HL-60 (cell line): ENCODE measurements around the gene FRAS1.

Experiments used
- POLR2AphosphoS5 ChIP-seq: IDR thresholded peaks from 2 replicates; pipeline ENCODE4 v1.6.1; 2012; ENCODE audit warnings: low read depth
- REST ChIP-seq: IDR thresholded peaks from 2 replicates; pipeline ENCODE4 v1.6.1; 2012; ENCODE audit warnings: low read depth; ENCODE audit not compliant: insufficient replicate concordance
- TF ChIP-seq, protein P1 (sequence below): IDR thresholded peaks from one replicate; pipeline ENCODE4 v1.5.1; 2011; ENCODE audit warnings: low read length, control low read depth, inconsistent platforms; ENCODE audit not compliant: insufficient read depth

DNA sequence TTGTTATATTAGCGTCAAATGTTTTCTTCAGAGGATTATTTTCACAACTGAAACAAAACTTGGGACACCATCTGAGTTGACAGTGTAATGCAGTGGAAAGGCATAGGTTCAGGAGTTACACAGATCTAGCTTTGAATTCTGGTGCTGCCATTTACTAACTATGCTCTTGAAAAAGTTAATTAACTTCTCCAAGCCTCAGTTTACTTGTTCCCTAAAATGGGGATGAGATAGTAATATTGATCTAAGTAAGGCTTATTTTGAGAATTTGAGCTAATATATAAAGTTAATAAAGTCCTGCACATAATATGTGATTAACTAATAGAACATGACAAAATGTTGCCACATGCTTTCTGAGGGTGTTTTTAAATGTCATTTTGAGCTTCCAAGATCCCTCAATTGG is 112.6 kb downstream of the FRAS1 start:
- no peak for TF ChIP-seq POLR2AphosphoS5
- TF ChIP-seq, protein P1, sequence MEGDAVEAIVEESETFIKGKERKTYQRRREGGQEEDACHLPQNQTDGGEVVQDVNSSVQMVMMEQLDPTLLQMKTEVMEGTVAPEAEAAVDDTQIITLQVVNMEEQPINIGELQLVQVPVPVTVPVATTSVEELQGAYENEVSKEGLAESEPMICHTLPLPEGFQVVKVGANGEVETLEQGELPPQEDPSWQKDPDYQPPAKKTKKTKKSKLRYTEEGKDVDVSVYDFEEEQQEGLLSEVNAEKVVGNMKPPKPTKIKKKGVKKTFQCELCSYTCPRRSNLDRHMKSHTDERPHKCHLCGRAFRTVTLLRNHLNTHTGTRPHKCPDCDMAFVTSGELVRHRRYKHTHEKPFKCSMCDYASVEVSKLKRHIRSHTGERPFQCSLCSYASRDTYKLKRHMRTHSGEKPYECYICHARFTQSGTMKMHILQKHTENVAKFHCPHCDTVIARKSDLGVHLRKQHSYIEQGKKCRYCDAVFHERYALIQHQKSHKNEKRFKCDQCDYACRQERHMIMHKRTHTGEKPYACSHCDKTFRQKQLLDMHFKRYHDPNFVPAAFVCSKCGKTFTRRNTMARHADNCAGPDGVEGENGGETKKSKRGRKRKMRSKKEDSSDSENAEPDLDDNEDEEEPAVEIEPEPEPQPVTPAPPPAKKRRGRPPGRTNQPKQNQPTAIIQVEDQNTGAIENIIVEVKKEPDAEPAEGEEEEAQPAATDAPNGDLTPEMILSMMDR, result no peak
- no peak for TF ChIP-seq REST
